CD14-positive monocyte (primary cell): ENCODE data around the gene DZIP1L. TPM values are rescaled to one million over a fixed set of nuclear protein-coding genes. Genes with fewer than 3 reads are reported as not detected.

Experiments used
- DNase-seq, 3 donors: peaks; one replicate each; pipeline ENCODE4 v3.0.0-alpha.2; 2011 to 2022
- H2AFZ ChIP-seq: 2 replicates; pipeline ENCODE4 v1.6.0; 2012; ENCODE audit warnings: mild to moderate bottlenecking, low read depth, low read length, inconsistent platforms; ENCODE audit not compliant: insufficient read depth, poor library complexity, severe bottlenecking
- H3K27ac ChIP-seq, 2 donors: 1 replicate in 1 of 2; 2 replicates in 1 of 2; pipeline ENCODE4 v1.5.1; 2012 to 2013; ENCODE audit warnings: low read length in 2 of 2, control low read depth in 1 of 2, inconsistent platforms in 1 of 2, low read depth in 1 of 2, mild to moderate bottlenecking in 1 of 2
- H3K27me3 ChIP-seq, 2 donors: one replicate each; pipeline versions ENCODE4 v1.6.0 to v1.6.1; 2011 to 2013; ENCODE audit warnings: low read length in 2 of 2; ENCODE audit not compliant: control insufficient read depth in 2 of 2, insufficient read depth in 2 of 2
- H3K36me3 ChIP-seq, 2 donors: replicated peaks in 1 of 2; 1 replicate in 1 of 2; 2 replicates in 1 of 2; pipeline versions ENCODE4 v1.5.1 to v1.6.1; 2012 to 2013; ENCODE audit warnings: low read length in 2 of 2, control low read depth in 1 of 2, inconsistent platforms in 1 of 2, mild to moderate bottlenecking in 1 of 2; ENCODE audit not compliant: insufficient read depth in 2 of 2, control insufficient read depth in 1 of 2
- H3K4me1 ChIP-seq, 2 donors: 1 replicate in 1 of 2; 2 replicates in 1 of 2; pipeline versions ENCODE4 v1.5.1 to v1.6.1; 2012 to 2013; ENCODE audit warnings: low read length in 2 of 2, control low read depth in 1 of 2, inconsistent platforms in 1 of 2, mild to moderate bottlenecking in 1 of 2, moderate library complexity in 1 of 2; ENCODE audit not compliant: insufficient read depth in 2 of 2, control insufficient read depth in 1 of 2
- H3K4me2 ChIP-seq: replicated peaks from 2 replicates; pipeline ENCODE3; 2012; ENCODE audit warnings: low read length, moderate library complexity, mild to moderate bottlenecking; ENCODE audit not compliant: poor library complexity, severe bottlenecking; ENCODE audit errors: extremely low read depth
- H3K4me3 ChIP-seq, 3 experiments: fragments of 200-600 bp in 1 of 3; sonication (generic) in 1 of 3; replicated peaks in 1 of 3; 1 replicate in 2 of 3; 2 replicates in 1 of 3; pipeline ENCODE4 v1.5.1; 2011 to 2013; ENCODE audit warnings: low read length in 3 of 3, mild to moderate bottlenecking in 3 of 3, control low read depth in 2 of 3, low read depth in 2 of 3, inconsistent platforms in 1 of 3, moderate library complexity in 1 of 3
- H3K79me2 ChIP-seq: 2 replicates; pipeline ENCODE4 v1.6.0; 2012; ENCODE audit warnings: mild to moderate bottlenecking, control low read depth, inconsistent platforms, low read length, moderate library complexity; ENCODE audit not compliant: insufficient read depth
- H3K9ac ChIP-seq: 2 replicates; pipeline ENCODE4 v1.6.0; 2017; ENCODE audit warnings: low read length, mild to moderate bottlenecking; ENCODE audit not compliant: insufficient read depth, poor library complexity, severe bottlenecking
- H3K9me3 ChIP-seq, 2 donors: replicated peaks in 1 of 2; 1 replicate in 1 of 2; 2 replicates in 1 of 2; pipeline versions ENCODE4 v1.5.1 to v1.6.1; 2012 to 2013; ENCODE audit warnings: low read length in 2 of 2, control low read depth in 1 of 2; ENCODE audit not compliant: control insufficient read depth in 1 of 2, insufficient read depth in 1 of 2
- H4K20me1 ChIP-seq: 2 replicates; pipeline ENCODE4 v1.6.0; 2012; ENCODE audit warnings: mild to moderate bottlenecking, low read length, control low read depth, moderate library complexity; ENCODE audit not compliant: insufficient read depth
- H3K27ac Mint-ChIP-seq, 7 donors: one replicate each; pipeline ENCODE4 v1.8.0; 2020; ENCODE audit warnings: mild to moderate bottlenecking in 7 of 7, mixed read lengths in 7 of 7, moderate library complexity in 6 of 7, inconsistent platforms in 2 of 7
- H3K27me3 Mint-ChIP-seq, 3 donors: one replicate each; pipeline ENCODE4 v1.8.0; 2021 to 2022; ENCODE audit warnings: low read depth in 3 of 3, mild to moderate bottlenecking in 3 of 3, mixed read lengths in 3 of 3, moderate library complexity in 3 of 3, inconsistent platforms in 1 of 3
- H3K36me3 Mint-ChIP-seq, 2 donors: one replicate each; pipeline ENCODE4 v1.8.0; 2020; ENCODE audit warnings: mixed read lengths in 2 of 2, inconsistent platforms in 1 of 2, mild to moderate bottlenecking in 1 of 2
- H3K4me1 Mint-ChIP-seq: one replicate; pipeline ENCODE4 v1.8.0; 2020; ENCODE audit warnings: mild to moderate bottlenecking, mixed read lengths
- H3K4me3 Mint-ChIP-seq, 2 donors: one replicate each; pipeline ENCODE4 v1.8.0; 2020; ENCODE audit warnings: mild to moderate bottlenecking in 2 of 2, mixed read lengths in 2 of 2, moderate library complexity in 1 of 2
- H3K9me3 Mint-ChIP-seq, 7 donors: one replicate each; pipeline ENCODE4 v1.8.0; 2020 to 2022; ENCODE audit warnings: mixed read lengths in 7 of 7, mild to moderate bottlenecking in 6 of 7, moderate library complexity in 6 of 7, inconsistent platforms in 2 of 7
- WGBS: methylation state at CpG from one replicate; pipeline ENCODE4 v1.1.5; 2013; ENCODE audit warnings: missing lambda C conversion rate; ENCODE audit not compliant: insufficient coverage; 5-methylcytosine and 5-hydroxymethylcytosine counted together
- intact Hi-C, 2 donors: fragments of 100-400 bp; cut with micrococcal nuclease; formaldehyde crosslinking; loops; one replicate each; pipeline versions ENCODE4 v1.15.0 to v1.15.1; 2023
- polyA minus RNA-seq: library from RNA; depleted of rRNA, polyadenylated mRNA; stranded (reverse); fragments of >200 nt; gene quantifications from 2 replicates; pipeline ENCODE4 v1.2.3, GENCODE V29; 2012
- polyA plus RNA-seq, 3 donors: library from polyadenylated mRNA; depleted of rRNA in 1 of 3; unstranded in 2 of 3; stranded (reverse) in 1 of 3; fragments of 300-500 nt in 2 of 3; fragments of >200 nt in 1 of 3; fragmentation: Illumina TruSeq in 2 of 3; gene quantifications; 1 replicate in 2 of 3; 2 replicates in 1 of 3; pipeline ENCODE4 v1.2.3, GENCODE V29; 2012 to 2021
- total RNA-seq, 12 experiments: library from RNA in 1 of 12; stranded (reverse) in 1 of 12; fragments of 120-200 nt in 1 of 12; gene quantifications; one replicate each; pipeline ENCODE4 v1.2.4 and lab custom pipeline; 2013 to 2026; ENCODE audit warnings: mixed read lengths in 6 of 12, inconsistent platforms in 1 of 12
- TF ChIP-seq, protein P1 (sequence below): fragments of 200-600 bp; IDR thresholded peaks from one replicate; pipeline ENCODE4 v1.8.0; 2022; ENCODE audit warnings: antibody characterized with exemption, mild to moderate bottlenecking

Gene DZIP1L
- 1.4 TPM for total RNA-seq (2013)
- polyA plus RNA-seq, result 1 to 10 TPM in 1 of 3 donors, under 1 TPM in 2; 0.50 to 1.8 (median 0.52) TPM
- 3.9 and 5.6 TPM in 2 replicates for polyA minus RNA-seq
- total RNA-seq (lab: John Stamatoyannopoulos, UW), result 0.25 to 3.0 (median 1.2) reads per million in 11 experiments

- Histone ChIP-seq H3K4me3 (peak within 1 kb of the TSS; percentile 60 to 87 (median 63)), H3K4me1 (peaks cover 11 to 18% of the 10 kb centered on the region in 2 donors), H2AFZ (peak within 1 kb of the TSS; percentile 98), H3K9me3 (no peaks in the 10 kb centered on the region), H4K20me1 (no peaks in the 10 kb centered on the region), H3K27me3 (no peaks in the 10 kb centered on the region), H3K79me2 (no peaks in the 10 kb centered on the region), H3K27ac (peak within 1 kb of the TSS in 1 of 2 donors; percentile 46), H3K4me2 (peak within 1 kb of the TSS; percentile 88), H3K9ac (peak within 1 kb of the TSS; percentile 71), H3K36me3 (no peaks in the 10 kb centered on the region)
- intact Hi-C loops, result loop anchor here in 1 of 2 donors (5.0 kb wide), 1 partner anchor 48 kb away; no protein-coding TSS in a partner anchor
- peak in 2 of 3 donors; percentile 42 to 50 for DNase-seq
- Mint-ChIP-seq H3K4me3 (peak within 1 kb of the TSS; percentile 91 to 94), H3K9me3 (peaks cover 0 to 2% (median 0%) of the 10 kb centered on the region in 7 donors), H3K27me3 (peaks cover 0 to 1% (median 1%) of the 10 kb centered on the region in 3 donors), H3K36me3 (peaks cover 0 to 3% of the 10 kb centered on the region in 2 donors), H3K4me1 (peaks cover 28% of the 10 kb centered on the region), H3K27ac (peak within 1 kb of the TSS in 6 of 7 donors; percentile 58 to 83 (median 72))
- under 1% methylated on average over 74 of the region's 86 CpGs for WGBS
- TF ChIP-seq, protein P1, sequence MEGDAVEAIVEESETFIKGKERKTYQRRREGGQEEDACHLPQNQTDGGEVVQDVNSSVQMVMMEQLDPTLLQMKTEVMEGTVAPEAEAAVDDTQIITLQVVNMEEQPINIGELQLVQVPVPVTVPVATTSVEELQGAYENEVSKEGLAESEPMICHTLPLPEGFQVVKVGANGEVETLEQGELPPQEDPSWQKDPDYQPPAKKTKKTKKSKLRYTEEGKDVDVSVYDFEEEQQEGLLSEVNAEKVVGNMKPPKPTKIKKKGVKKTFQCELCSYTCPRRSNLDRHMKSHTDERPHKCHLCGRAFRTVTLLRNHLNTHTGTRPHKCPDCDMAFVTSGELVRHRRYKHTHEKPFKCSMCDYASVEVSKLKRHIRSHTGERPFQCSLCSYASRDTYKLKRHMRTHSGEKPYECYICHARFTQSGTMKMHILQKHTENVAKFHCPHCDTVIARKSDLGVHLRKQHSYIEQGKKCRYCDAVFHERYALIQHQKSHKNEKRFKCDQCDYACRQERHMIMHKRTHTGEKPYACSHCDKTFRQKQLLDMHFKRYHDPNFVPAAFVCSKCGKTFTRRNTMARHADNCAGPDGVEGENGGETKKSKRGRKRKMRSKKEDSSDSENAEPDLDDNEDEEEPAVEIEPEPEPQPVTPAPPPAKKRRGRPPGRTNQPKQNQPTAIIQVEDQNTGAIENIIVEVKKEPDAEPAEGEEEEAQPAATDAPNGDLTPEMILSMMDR, result peak; percentile 82
These were observed at the start of gene DZIP1L for GRCh38 chr3:138114988-138115971. DZIP1L (minus strand) TSS chr3:138115608; CDS start chr3:138103971, 11,637 bp downstream.

- Histone ChIP-seq H3K79me2 (no peaks in the 10 kb centered on the region), H3K27me3 (no peaks in the 10 kb centered on the region), H3K27ac (no peak overlapping the region), H3K4me3 (no peak overlapping the region), H3K9me3 (no peaks in the 10 kb centered on the region), H3K4me1 (no peaks in the 10 kb centered on the region), H3K36me3 (peaks cover 76 to 97% of the 10 kb centered on the region in 2 donors), H2AFZ (no peak overlapping the region), H3K4me2 (no peak overlapping the region), H3K9ac (no peak overlapping the region), H4K20me1 (no peaks in the 10 kb centered on the region)
- DNase-seq, result no peak
- intact Hi-C loops, result no loop called here
- H3K4me1 Mint-ChIP-seq, result no peaks in the 10 kb centered on the region
- no peaks in the 10 kb centered on the region for H3K27me3 Mint-ChIP-seq
- peaks cover 78 to 93% of the 10 kb centered on the region in 2 donors for H3K36me3 Mint-ChIP-seq
- H3K4me3 Mint-ChIP-seq, result no peak overlapping the region
- WGBS, result 100% methylated on average over 2 of the region's 2 CpGs
- H3K9me3 Mint-ChIP-seq, result peaks cover 0 to 2% (median 0%) of the 10 kb centered on the region in 7 donors
- H3K27ac Mint-ChIP-seq, result no peak overlapping the region
- TF ChIP-seq, protein P1, result no peak
These were observed 49.7 kb upstream of the DZIP1L start for GRCh38 chr3:138165061-138165460.
